RWPE1 (cell line): ENCODE results near the gene CD55.
A peak's percentile ranks its signal among the peaks of the same experiment; 100 is the strongest.

ENCODE experiments used
- CTCF ChIA-PET: fragments of 350-600 bp; sonication (Branson Sonifier 250); formaldehyde crosslinking; extraction: SDS; loops from one replicate; lab custom pipeline; 2021; lab: Yijun Ruan, JAX
- POLR2A ChIA-PET: fragments of 400-600 bp; formaldehyde crosslinking; extraction: SDS; loops from one replicate; lab custom pipeline; 2020; ENCODE audit warnings: antibody characterized with exemption; ENCODE audit not compliant: low non-redundant PET; lab: Yijun Ruan, JAX
- DNase-seq: peaks from one replicate; pipeline ENCODE4 v3.0.0; 2012; ENCODE audit warnings: low spot score
- H3K27ac ChIP-seq: fragments of 450-650 bp; 2 replicates; pipeline ENCODE4 v1.5.1; 2017
- TF ChIP-seq, protein P1 (sequence below): fragments of 450-650 bp; conservative IDR thresholded peaks from 2 replicates; pipeline ENCODE4 v1.5.1; 2017; ENCODE audit warnings: low read depth, mild to moderate bottlenecking

The CD55 gene

GRCh38 chr1:207336559-207337467 is 15.3 kb downstream of the CD55 start:
- POLR2A ChIA-PET = no interaction called here
- DNase-seq = peak; percentile 8
- H3K27ac ChIP-seq = no peak overlapping the region
- CTCF ChIA-PET = no interaction called here
- TF ChIP-seq, protein P1, sequence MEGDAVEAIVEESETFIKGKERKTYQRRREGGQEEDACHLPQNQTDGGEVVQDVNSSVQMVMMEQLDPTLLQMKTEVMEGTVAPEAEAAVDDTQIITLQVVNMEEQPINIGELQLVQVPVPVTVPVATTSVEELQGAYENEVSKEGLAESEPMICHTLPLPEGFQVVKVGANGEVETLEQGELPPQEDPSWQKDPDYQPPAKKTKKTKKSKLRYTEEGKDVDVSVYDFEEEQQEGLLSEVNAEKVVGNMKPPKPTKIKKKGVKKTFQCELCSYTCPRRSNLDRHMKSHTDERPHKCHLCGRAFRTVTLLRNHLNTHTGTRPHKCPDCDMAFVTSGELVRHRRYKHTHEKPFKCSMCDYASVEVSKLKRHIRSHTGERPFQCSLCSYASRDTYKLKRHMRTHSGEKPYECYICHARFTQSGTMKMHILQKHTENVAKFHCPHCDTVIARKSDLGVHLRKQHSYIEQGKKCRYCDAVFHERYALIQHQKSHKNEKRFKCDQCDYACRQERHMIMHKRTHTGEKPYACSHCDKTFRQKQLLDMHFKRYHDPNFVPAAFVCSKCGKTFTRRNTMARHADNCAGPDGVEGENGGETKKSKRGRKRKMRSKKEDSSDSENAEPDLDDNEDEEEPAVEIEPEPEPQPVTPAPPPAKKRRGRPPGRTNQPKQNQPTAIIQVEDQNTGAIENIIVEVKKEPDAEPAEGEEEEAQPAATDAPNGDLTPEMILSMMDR = no peak

DNA sequence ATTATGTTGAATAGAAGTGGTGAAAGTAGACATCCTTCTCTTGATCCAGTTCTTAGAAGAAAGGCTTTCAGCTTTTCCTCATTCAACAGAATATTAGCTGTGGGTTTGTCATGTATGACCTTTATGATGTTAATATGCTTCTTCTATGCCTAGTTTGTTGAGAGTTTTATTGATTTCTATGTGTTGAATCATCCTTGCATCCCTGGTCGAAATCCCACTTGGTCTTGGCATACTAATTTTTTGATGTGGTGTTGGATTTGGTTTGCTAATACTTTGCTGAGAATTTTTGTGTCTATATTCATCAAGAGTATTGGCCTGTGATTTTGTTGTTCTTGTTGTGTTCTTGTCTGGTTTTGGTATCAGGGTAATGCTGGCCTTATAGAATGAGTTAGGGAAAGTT is 20.9 kb downstream of the CD55 start:
- POLR2A ChIA-PET = no interaction called here
- CTCF ChIA-PET = no interaction called here
- H3K27ac ChIP-seq = no peak overlapping the region
- TF ChIP-seq, protein P1 = no peak
- DNase-seq = no peak

DNA sequence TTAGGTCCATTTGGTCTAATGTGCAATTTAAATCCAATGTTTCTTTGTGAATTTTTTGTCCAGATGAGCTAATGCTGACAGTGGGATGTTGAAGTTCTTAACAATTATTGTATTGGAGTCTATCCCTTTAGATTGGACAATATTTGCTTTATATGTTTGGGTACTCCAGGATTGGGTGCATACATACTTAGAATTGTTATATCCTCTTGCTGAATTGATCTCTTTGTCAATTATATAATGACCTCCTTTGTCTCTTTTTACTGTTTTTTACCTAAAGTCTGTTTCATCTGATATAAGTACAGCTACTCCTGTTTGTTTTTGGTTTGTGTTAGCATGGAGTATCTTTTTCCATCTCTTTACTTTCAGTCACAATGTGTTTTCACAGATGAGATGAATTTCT is 22.2 kb downstream of the CD55 start:
- no peak overlapping the region for H3K27ac ChIP-seq
- no peak for DNase-seq
- ChIA-PET POLR2A (no interaction called here), CTCF (no interaction called here)
- TF ChIP-seq, protein P1 = no peak

GRCh38 chr1:207344221-207344620 is 22.7 kb downstream of the CD55 start:
- CTCF ChIA-PET = no interaction called here
- DNase-seq = no peak
- TF ChIP-seq, protein P1 = no peak
- H3K27ac ChIP-seq = no peak overlapping the region
- POLR2A ChIA-PET = no interaction called here

DNA sequence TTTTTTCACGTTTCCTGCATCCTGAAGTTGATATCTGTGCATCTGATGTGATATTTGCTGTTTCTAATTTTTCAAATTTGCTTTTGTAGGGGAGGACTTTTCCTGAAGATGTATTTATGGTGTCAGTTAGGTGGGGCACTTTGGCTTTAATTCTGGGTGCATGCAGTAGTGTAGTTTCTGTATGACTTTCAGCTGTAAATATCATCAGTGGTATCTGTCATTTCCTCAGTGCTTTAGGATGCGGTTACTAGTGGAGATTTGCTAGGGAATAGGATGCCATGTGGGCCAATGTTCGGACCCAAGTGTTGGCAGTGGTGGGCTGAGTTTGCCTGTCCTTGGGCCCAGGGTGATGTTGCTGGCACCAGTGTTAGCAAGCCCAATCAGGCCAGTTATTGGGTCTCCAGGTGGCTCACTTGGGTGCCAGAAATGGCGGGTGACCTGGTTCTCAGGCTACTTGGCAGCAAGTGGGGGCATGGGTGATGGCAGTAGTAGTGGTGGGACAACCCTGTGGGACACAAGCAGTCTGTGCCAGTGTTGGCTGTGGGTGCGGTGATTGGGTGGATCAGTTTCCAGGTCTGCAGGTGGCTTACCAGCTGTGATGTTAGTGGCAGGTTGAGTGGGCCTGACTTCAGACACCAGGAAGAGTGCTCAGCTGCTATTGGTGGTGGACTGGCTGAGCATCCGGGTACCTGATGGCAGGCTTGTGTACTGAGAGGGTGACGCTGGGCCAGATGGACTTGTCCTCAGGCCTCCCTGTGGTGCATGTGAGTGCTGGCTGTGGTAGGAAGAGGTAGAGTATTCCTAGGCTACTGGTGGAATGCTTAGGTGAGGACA is 24.4 kb downstream of the CD55 start:
- CTCF ChIA-PET = no interaction called here
- no peak overlapping the region for H3K27ac ChIP-seq
- TF ChIP-seq, protein P1 = no peak
- DNase-seq = no peak
- POLR2A ChIA-PET = no interaction called here

GRCh38 chr1:207346513-207346912 is 25.0 kb downstream of the CD55 start:
- no peak for DNase-seq
- CTCF ChIA-PET = no interaction called here
- TF ChIP-seq, protein P1 = no peak
- no peak overlapping the region for H3K27ac ChIP-seq
- POLR2A ChIA-PET = no interaction called here
